T-helper 1 cell treated with Interleukin-12 subunit alpha and Interleukin-12 subunit beta and Interleukin-4 antibody, amounts not matched to agents 30 μg/mL and 1 μg/mL, for 36 hours (primary cell): ENCODE measurements around the gene VANGL1.

Experiments
- H3K27ac Mint-ChIP-seq: one replicate; pipeline ENCODE4 v1.8.0; 2021; ENCODE audit warnings: mild to moderate bottlenecking, mixed read lengths
- H3K27me3 Mint-ChIP-seq: one replicate; pipeline ENCODE4 v1.8.0; 2021; ENCODE audit warnings: low read depth, mixed read lengths
- H3K36me3 Mint-ChIP-seq: one replicate; pipeline ENCODE4 v1.8.0; 2021; ENCODE audit warnings: low read depth, mixed read lengths
- H3K4me1 Mint-ChIP-seq: one replicate; pipeline ENCODE4 v1.8.0; 2021; ENCODE audit warnings: low read depth, mixed read lengths
- H3K4me3 Mint-ChIP-seq: one replicate; pipeline ENCODE4 v1.8.0; 2021; ENCODE audit warnings: mild to moderate bottlenecking, moderate library complexity, mixed read lengths
- H3K9me3 Mint-ChIP-seq: one replicate; pipeline ENCODE4 v1.8.0; 2021; ENCODE audit warnings: mixed read lengths

Gene VANGL1

GRCh38 chr1:115717541-115717940 is 75.8 kb downstream of the VANGL1 start:
- no peak overlapping the region for H3K27ac Mint-ChIP-seq
- H3K27me3 Mint-ChIP-seq = peaks cover 20% of the 10 kb centered on the region
- H3K36me3 Mint-ChIP-seq = no peaks in the 10 kb centered on the region
- no peaks in the 10 kb centered on the region for H3K9me3 Mint-ChIP-seq
- no peaks in the 10 kb centered on the region for H3K4me1 Mint-ChIP-seq
- no peak overlapping the region for H3K4me3 Mint-ChIP-seq

GRCh38 chr1:115718011-115718754 is 76.4 kb downstream of the VANGL1 start:
- no peaks in the 10 kb centered on the region for H3K36me3 Mint-ChIP-seq
- H3K9me3 Mint-ChIP-seq = no peaks in the 10 kb centered on the region
- no peak overlapping the region for H3K27ac Mint-ChIP-seq
- no peak overlapping the region for H3K4me3 Mint-ChIP-seq
- peaks cover 16% of the 10 kb centered on the region for H3K27me3 Mint-ChIP-seq
- H3K4me1 Mint-ChIP-seq = no peaks in the 10 kb centered on the region

- Mint-ChIP-seq H3K36me3 (no peaks in the 10 kb centered on the region), H3K27me3 (peaks cover 15% of the 10 kb centered on the region)
Observed at GRCh38 chr1:115719285-115719684, 77.5 kb downstream of the VANGL1 start.

GRCh38 chr1:115722221-115722620 is 80.5 kb downstream of the VANGL1 start:
- Mint-ChIP-seq H3K4me3 (no peak overlapping the region), H3K27me3 (peaks cover 11% of the 10 kb centered on the region), H3K27ac (no peak overlapping the region), H3K9me3 (no peaks in the 10 kb centered on the region), H3K36me3 (no peaks in the 10 kb centered on the region), H3K4me1 (no peaks in the 10 kb centered on the region)

More at GRCh38 chr1:115719285-115719684, 77.5 kb downstream of the VANGL1 start:
- Mint-ChIP-seq H3K27ac (no peak overlapping the region), H3K9me3 (no peaks in the 10 kb centered on the region), H3K4me3 (no peak overlapping the region), H3K4me1 (no peaks in the 10 kb centered on the region)

- Mint-ChIP-seq H3K27me3 (peaks cover 3% of the 10 kb centered on the region), H3K9me3 (no peaks in the 10 kb centered on the region), H3K4me1 (no peaks in the 10 kb centered on the region), H3K27ac (no peak overlapping the region), H3K36me3 (no peaks in the 10 kb centered on the region), H3K4me3 (no peak overlapping the region)
Observed at GRCh38 chr1:115723756-115724155, 82.0 kb downstream of the VANGL1 start.

- peaks cover 3% of the 10 kb centered on the region for H3K27me3 Mint-ChIP-seq
- H3K9me3 Mint-ChIP-seq = no peaks in the 10 kb centered on the region
- H3K36me3 Mint-ChIP-seq = no peaks in the 10 kb centered on the region
- no peak overlapping the region for H3K4me3 Mint-ChIP-seq
- H3K4me1 Mint-ChIP-seq = no peaks in the 10 kb centered on the region
- H3K27ac Mint-ChIP-seq = no peak overlapping the region
Observed at GRCh38 chr1:115725600-115725999, 83.8 kb downstream of the VANGL1 start.

GRCh38 chr1:115726161-115726560 is 84.4 kb downstream of the VANGL1 start:
- H3K9me3 Mint-ChIP-seq = no peaks in the 10 kb centered on the region
- H3K36me3 Mint-ChIP-seq = no peaks in the 10 kb centered on the region
- H3K4me1 Mint-ChIP-seq = no peaks in the 10 kb centered on the region
- no peak overlapping the region for H3K27ac Mint-ChIP-seq
- H3K27me3 Mint-ChIP-seq = peaks cover 3% of the 10 kb centered on the region
- H3K4me3 Mint-ChIP-seq = no peak overlapping the region

DNA sequence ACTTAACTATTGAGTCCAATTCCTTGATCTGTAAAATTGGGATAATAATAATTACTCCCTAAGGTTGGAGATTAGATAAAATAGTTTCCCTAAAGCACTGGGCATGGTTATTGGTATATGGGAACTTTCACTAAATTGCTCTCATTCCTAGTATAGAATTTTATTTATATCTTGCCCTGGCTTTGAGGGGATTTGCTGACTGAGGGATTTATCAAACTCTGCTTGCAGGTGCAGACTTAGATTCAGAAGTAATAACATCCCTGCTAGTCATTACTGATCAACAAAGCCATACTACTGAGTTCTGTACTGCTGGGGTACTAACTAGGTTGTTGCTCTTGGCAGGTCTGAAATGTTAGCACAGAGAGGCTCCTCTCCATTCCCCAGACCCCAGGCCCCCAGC is 84.8 kb downstream of the VANGL1 start:
- no peaks in the 10 kb centered on the region for H3K4me1 Mint-ChIP-seq
- H3K27ac Mint-ChIP-seq = no peak overlapping the region
- no peaks in the 10 kb centered on the region for H3K9me3 Mint-ChIP-seq
- H3K4me3 Mint-ChIP-seq = no peak overlapping the region
- H3K36me3 Mint-ChIP-seq = no peaks in the 10 kb centered on the region
- peaks cover 3% of the 10 kb centered on the region for H3K27me3 Mint-ChIP-seq

GRCh38 chr1:115727706-115728249 is 86.0 kb downstream of the VANGL1 start:
- no peak overlapping the region for H3K27ac Mint-ChIP-seq
- H3K4me3 Mint-ChIP-seq = no peak overlapping the region
- H3K36me3 Mint-ChIP-seq = no peaks in the 10 kb centered on the region
- H3K9me3 Mint-ChIP-seq = no peaks in the 10 kb centered on the region
- no peaks in the 10 kb centered on the region for H3K27me3 Mint-ChIP-seq
- no peaks in the 10 kb centered on the region for H3K4me1 Mint-ChIP-seq

- Mint-ChIP-seq H3K27ac (no peak overlapping the region), H3K36me3 (no peaks in the 10 kb centered on the region), H3K4me1 (no peaks in the 10 kb centered on the region), H3K9me3 (no peaks in the 10 kb centered on the region), H3K27me3 (no peaks in the 10 kb centered on the region), H3K4me3 (no peak overlapping the region)
Observed at GRCh38 chr1:115728341-115728740, 86.6 kb downstream of the VANGL1 start.

GRCh38 chr1:115729756-115730155 is 88.0 kb downstream of the VANGL1 start:
- no peaks in the 10 kb centered on the region for H3K4me1 Mint-ChIP-seq
- no peak overlapping the region for H3K4me3 Mint-ChIP-seq
- H3K9me3 Mint-ChIP-seq = no peaks in the 10 kb centered on the region
- no peaks in the 10 kb centered on the region for H3K27me3 Mint-ChIP-seq
- no peaks in the 10 kb centered on the region for H3K36me3 Mint-ChIP-seq
- H3K27ac Mint-ChIP-seq = no peak overlapping the region

DNA sequence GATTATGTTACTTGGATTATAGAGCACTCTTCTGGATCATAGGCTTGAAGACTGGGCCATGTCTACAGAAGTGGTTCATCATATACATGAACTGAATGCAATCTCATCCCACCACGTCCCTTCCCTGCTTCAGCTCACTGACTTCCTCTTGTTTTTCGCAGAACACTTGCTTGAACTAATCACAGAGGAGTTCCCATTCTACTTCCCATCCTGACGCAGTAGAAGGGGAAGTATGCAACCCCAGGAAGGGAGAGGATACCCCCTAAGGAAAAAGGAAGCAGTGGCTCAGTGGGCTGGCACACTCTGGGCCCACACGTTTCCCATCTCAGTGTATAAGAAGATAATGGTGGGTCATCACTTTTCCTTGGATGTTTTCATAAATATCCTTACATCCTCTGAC is 90.5 kb downstream of the VANGL1 start:
- Mint-ChIP-seq H3K36me3 (no peaks in the 10 kb centered on the region), H3K27ac (no peak overlapping the region), H3K27me3 (peaks cover under 1% of the 10 kb centered on the region), H3K4me1 (no peaks in the 10 kb centered on the region), H3K9me3 (no peaks in the 10 kb centered on the region), H3K4me3 (no peak overlapping the region)

GRCh38 chr1:115740811-115741210 is 99.0 kb downstream of the VANGL1 start:
- Mint-ChIP-seq H3K27ac (no peak overlapping the region), H3K36me3 (no peaks in the 10 kb centered on the region), H3K9me3 (no peaks in the 10 kb centered on the region), H3K4me1 (no peaks in the 10 kb centered on the region), H3K27me3 (peaks cover 9% of the 10 kb centered on the region), H3K4me3 (no peak overlapping the region)

GRCh38 chr1:115744646-115745275 is 103.0 kb downstream of the VANGL1 start:
- Mint-ChIP-seq H3K27me3 (peaks cover 21% of the 10 kb centered on the region), H3K36me3 (no peaks in the 10 kb centered on the region), H3K9me3 (no peaks in the 10 kb centered on the region), H3K27ac (no peak overlapping the region), H3K4me1 (no peaks in the 10 kb centered on the region), H3K4me3 (no peak overlapping the region)

GRCh38 chr1:115746021-115746690 is 104.4 kb downstream of the VANGL1 start:
- H3K36me3 Mint-ChIP-seq = no peaks in the 10 kb centered on the region
- H3K27ac Mint-ChIP-seq = no peak overlapping the region
- no peaks in the 10 kb centered on the region for H3K4me1 Mint-ChIP-seq
- H3K4me3 Mint-ChIP-seq = no peak overlapping the region
- peaks cover 21% of the 10 kb centered on the region for H3K27me3 Mint-ChIP-seq
- no peaks in the 10 kb centered on the region for H3K9me3 Mint-ChIP-seq
